Esophagus squamous epithelium (tissue), 5 donors: ENCODE measurements around the gene LRRTM1. TPM values are rescaled to one million over a fixed set of nuclear protein-coding genes. Genes with fewer than 3 reads are reported as not detected.
A peak's percentile ranks its signal among the peaks of the same experiment; 100 is the strongest.

Experiments
- DNase-seq: peaks from one replicate; lab custom pipeline; 2025; lab: John Stamatoyannopoulos, UW
- H3K27ac ChIP-seq, 4 donors: fragments of 200-600 bp; sonication (generic); one replicate each; pipeline ENCODE4 v1.5.1; 2016 to 2019; ENCODE audit warnings: mild to moderate bottlenecking in 1 of 4
- H3K27me3 ChIP-seq, 4 donors: fragments of 200-600 bp; sonication (generic); 1 replicate in 3 of 4; 2 replicates in 1 of 4; pipeline versions ENCODE4 v1.5.1 to v1.6.0; 2017 to 2021; ENCODE audit warnings: antibody characterized with exemption in 1 of 4
- H3K36me3 ChIP-seq, 3 donors: fragments of 200-600 bp; sonication (generic); one replicate each; pipeline ENCODE4 v1.5.1; 2016 to 2019
- H3K4me1 ChIP-seq, 3 donors: fragments of 200-600 bp; sonication (generic); one replicate each; pipeline ENCODE4 v1.5.1; 2017 to 2019
- H3K4me3 ChIP-seq, 4 donors: fragments of 200-600 bp; sonication (generic); 1 replicate in 3 of 4; 2 replicates in 1 of 4; pipeline ENCODE4 v1.5.1; 2016 to 2019; ENCODE audit warnings: mild to moderate bottlenecking in 2 of 4, moderate library complexity in 1 of 4
- H3K9me3 ChIP-seq, 3 donors: fragments of 200-600 bp; sonication (generic); one replicate each; pipeline ENCODE4 v1.5.1; 2016 to 2019
- CTCF ChIP-seq, 6 experiments: fragments of 450-650 bp in 4 of 6; fragments of 200-600 bp in 2 of 6; sonication (generic) in 2 of 6; IDR thresholded peaks; one replicate each; pipeline ENCODE4 v1.5.1; 2016 to 2019; ENCODE audit warnings: antibody characterized with exemption in 6 of 6, mild to moderate bottlenecking in 4 of 6, moderate library complexity in 4 of 6
- POLR2A ChIP-seq, 4 donors: fragments of 450-650 bp; IDR thresholded peaks; one replicate each; pipeline ENCODE4 v1.6.1; 2017; ENCODE audit warnings: antibody characterized with exemption in 4 of 4, mild to moderate bottlenecking in 4 of 4, moderate library complexity in 3 of 4
- WGBS, 2 donors: methylation state at CpG; one replicate each; pipeline ENCODE4 v1.1.5; 2018; 5-methylcytosine and 5-hydroxymethylcytosine counted together
- intact Hi-C: fragments of 100-400 bp; cut with DNase I; formaldehyde crosslinking; loops from one replicate; pipeline ENCODE4 v1.15.0; 2022
- total RNA-seq, 4 donors: library from RNA; depleted of rRNA; stranded (reverse); fragments of >200 nt; gene quantifications; one replicate each; pipeline ENCODE4 v1.1.0, GENCODE V29; 2016
- donor health status: DM: yes; HTN: yes; CAD: no.

LRRTM1 gene
- total RNA-seq: under 1 TPM in 1 of 4 donors, not detected in 3; 0.09 TPM

- peak within 1 kb of the TSS in 3 of 4 donors; percentile 9 to 55 (median 29) for H3K4me3 ChIP-seq
- DNase-seq: no peak
- peaks cover 0 to 21% (median 0%) of the 10 kb centered on the region in 3 donors for H3K4me1 ChIP-seq
- intact Hi-C loops: no loop called here
- H3K36me3 ChIP-seq: no peaks in the 10 kb centered on the region
- H3K27me3 ChIP-seq: peaks cover 0 to 54% (median 2%) of the 10 kb centered on the region in 4 donors
- TF ChIP-seq POLR2A (IDR thresholded peaks at IDR 0.05) (no peak), CTCF (IDR thresholded peaks at IDR 0.05) (no peak)
- WGBS, 2 donors: 4 to 5% methylated on average over 17 to 25 of the region's 64 CpGs
- H3K27ac ChIP-seq: no peak within 1 kb of the TSS
- no peaks in the 10 kb centered on the region for H3K9me3 ChIP-seq
These were observed at the start of gene LRRTM1 for GRCh38 chr2:80303909-80304837. LRRTM1 (minus strand) TSS chr2:80304752; CDS start chr2:80303819, 933 bp downstream.

- H3K27me3 ChIP-seq: no peaks in the 10 kb centered on the region
- intact Hi-C loops: no loop called here
- H3K36me3 ChIP-seq: no peaks in the 10 kb centered on the region
- no peak for DNase-seq
- H3K4me1 ChIP-seq: no peaks in the 10 kb centered on the region
- H3K4me3 ChIP-seq: no peak overlapping the region
- TF ChIP-seq CTCF (IDR thresholded peaks at IDR 0.05) (no peak), POLR2A (IDR thresholded peaks at IDR 0.05) (no peak)
- H3K27ac ChIP-seq: no peak overlapping the region
- 78 to 80% methylated on average over 3 of the region's 3 CpGs for WGBS, 2 donors
- no peaks in the 10 kb centered on the region for H3K9me3 ChIP-seq
These were observed 46.7 kb upstream of the LRRTM1 start for GRCh38 chr2:80351231-80351630.

GRCh38 chr2:80348953-80349352 lies 44.4 kb upstream of the LRRTM1 start:
- H3K4me1 ChIP-seq: no peaks in the 10 kb centered on the region
- DNase-seq: no peak
- no peak overlapping the region for H3K27ac ChIP-seq
- no peak overlapping the region for H3K4me3 ChIP-seq
- no peaks in the 10 kb centered on the region for H3K9me3 ChIP-seq
- TF ChIP-seq POLR2A (IDR thresholded peaks at IDR 0.05) (no peak), CTCF (IDR thresholded peaks at IDR 0.05) (no peak)
- intact Hi-C loops: no loop called here
- no peaks in the 10 kb centered on the region for H3K27me3 ChIP-seq
- no peaks in the 10 kb centered on the region for H3K36me3 ChIP-seq

GRCh38 chr2:80348078-80348477 lies 43.5 kb upstream of the LRRTM1 start:
- WGBS, 2 donors: 64 to 67% methylated on average over 1 of the region's 1 CpG
- no peaks in the 10 kb centered on the region for H3K36me3 ChIP-seq
- H3K27ac ChIP-seq: no peak overlapping the region
- no peak overlapping the region for H3K4me3 ChIP-seq
- H3K9me3 ChIP-seq: no peaks in the 10 kb centered on the region
- H3K27me3 ChIP-seq: no peaks in the 10 kb centered on the region
- H3K4me1 ChIP-seq: no peaks in the 10 kb centered on the region
- intact Hi-C loops: no loop called here
- no peak for DNase-seq
- no peak for TF ChIP-seq CTCF (IDR thresholded peaks at IDR 0.05)
- no peak for TF ChIP-seq POLR2A (IDR thresholded peaks at IDR 0.05)

GRCh38 chr2:80340022-80340421 lies 35.5 kb upstream of the LRRTM1 start:
- no peak overlapping the region for H3K27ac ChIP-seq
- no peaks in the 10 kb centered on the region for H3K4me1 ChIP-seq
- no peaks in the 10 kb centered on the region for H3K36me3 ChIP-seq
- 59 to 74% methylated on average over 3 of the region's 3 CpGs for WGBS, 2 donors
- intact Hi-C loops: no loop called here
- H3K27me3 ChIP-seq: no peaks in the 10 kb centered on the region
- no peak for DNase-seq
- H3K4me3 ChIP-seq: no peak overlapping the region
- H3K9me3 ChIP-seq: no peaks in the 10 kb centered on the region
- TF ChIP-seq CTCF (IDR thresholded peaks at IDR 0.05) (no peak), POLR2A (IDR thresholded peaks at IDR 0.05) (no peak)
